Testis (tissue), 3 donors: Measurements from ENCODE around the gene SVOPL. TPM values are rescaled to one million over a fixed set of nuclear protein-coding genes. Genes with fewer than 3 reads are reported as not detected.

ENCODE experiments used
- DNase-seq: peaks from one replicate; pipeline ENCODE4 v3.0.0-alpha.2; 2019
- H3K27ac ChIP-seq, 2 donors: fragments of 200-600 bp; sonication (generic); one replicate each; pipeline ENCODE4 v1.5.1; 2019
- H3K27me3 ChIP-seq: fragments of 200-600 bp; sonication (generic); one replicate; pipeline ENCODE4 v1.5.1; 2019
- H3K36me3 ChIP-seq: fragments of 200-600 bp; sonication (generic); one replicate; pipeline ENCODE4 v1.5.1; 2017; ENCODE audit warnings: low read depth; ENCODE audit errors: missing control alignments
- H3K4me1 ChIP-seq: fragments of 200-600 bp; sonication (generic); one replicate; pipeline ENCODE4 v1.5.1; 2019
- H3K4me3 ChIP-seq, 2 donors: fragments of 200-600 bp; sonication (generic); one replicate each; pipeline ENCODE4 v1.5.1; 2017 to 2019
- H3K9me3 ChIP-seq: fragments of 200-600 bp; sonication (generic); one replicate; pipeline ENCODE4 v1.5.1; 2017
- CTCF ChIP-seq, 3 experiments: fragments of 450-650 bp in 2 of 3; fragments of 200-600 bp in 1 of 3; sonication (generic) in 1 of 3; IDR thresholded peaks; one replicate each; pipeline ENCODE4 v1.5.1; 2016 to 2019; ENCODE audit warnings: antibody characterized with exemption in 3 of 3, mild to moderate bottlenecking in 2 of 3, moderate library complexity in 1 of 3
- POLR2A ChIP-seq: fragments of 450-650 bp; IDR thresholded peaks from one replicate; pipeline ENCODE4 v1.6.1; 2017; ENCODE audit warnings: antibody characterized with exemption, mild to moderate bottlenecking, moderate library complexity
- WGBS, 2 donors: methylation state at CpG; one replicate each; pipeline ENCODE4 v1.1.5; 2018; 5-methylcytosine and 5-hydroxymethylcytosine counted together
- intact Hi-C: fragments of 100-400 bp; cut with DNase I; formaldehyde crosslinking; loops from one replicate; pipeline ENCODE4 v1.15.1; 2023; ENCODE audit warnings: low total_unique reads
- polyA plus RNA-seq: library from polyadenylated mRNA; stranded (reverse); fragments of 350-450 nt; fragmentation: Illumina TruSeq; extraction: RNeasy Lipid Tissue Mini Kit (QIAGEN cat#74804); gene quantifications from one replicate; pipeline ENCODE4 v1.2.3, GENCODE V29; 2014; ENCODE audit warnings: low read depth, low replicate concordance; ENCODE audit not compliant: insufficient read depth
- total RNA-seq, 2 donors: library from RNA; depleted of rRNA; stranded (reverse); fragments of >200 nt; gene quantifications; one replicate each; pipeline ENCODE4 v1.2.3, GENCODE V29; 2016

SVOPL gene
- total and polyA plus RNA-seq, 3 donors from 2014 or later: 1.1 to 4.0 (median 1.7) TPM

DNA sequence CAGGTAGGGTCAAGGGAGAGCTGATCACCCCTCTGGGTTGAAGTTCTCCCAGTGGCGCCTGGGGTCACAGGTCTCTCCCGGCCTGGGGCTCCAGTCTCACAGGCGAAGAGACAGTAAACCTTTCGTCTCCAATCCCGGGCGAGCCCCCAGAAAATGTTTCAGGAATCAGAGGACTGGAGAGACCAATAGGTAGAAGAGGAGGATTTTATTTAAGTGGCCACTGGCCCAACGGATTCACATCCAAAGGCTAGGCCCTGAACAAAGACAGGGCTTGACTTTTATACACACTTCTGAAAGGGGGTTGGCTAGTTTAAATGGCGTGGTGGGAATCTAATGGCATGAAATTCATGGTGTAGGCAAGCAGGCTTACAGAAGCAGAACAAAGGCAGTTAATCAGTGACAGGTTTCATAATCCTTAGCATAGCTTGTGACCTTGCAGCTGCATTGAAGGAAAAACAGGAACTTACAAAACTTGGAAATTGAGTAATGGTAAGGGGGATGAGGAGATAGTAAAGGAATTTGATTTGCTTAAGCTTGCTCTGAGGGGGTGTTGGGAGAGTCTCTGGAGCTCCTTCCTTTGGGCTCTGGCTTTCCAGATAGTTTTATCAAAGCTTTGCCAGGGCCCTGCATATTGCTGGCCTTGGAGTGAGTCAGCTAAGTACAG is 135.6 kb downstream of the SVOPL start:
- 92 to 93% methylated on average over 8 of the region's 8 CpGs for WGBS, 2 donors
- Histone ChIP-seq H3K36me3 (no peaks in the 10 kb centered on the region), H3K27me3 (no peaks in the 10 kb centered on the region), H3K9me3 (no peaks in the 10 kb centered on the region), H3K4me3 (no peak overlapping the region), H3K27ac (no peak overlapping the region), H3K4me1 (no peaks in the 10 kb centered on the region)
- DNase-seq: peak; percentile 30
- intact Hi-C loops: no loop called here
- TF ChIP-seq POLR2A (no peak), CTCF (IDR thresholded peaks at IDR 0.05) (no peak)

- 94 to 98% methylated on average over 8 of the region's 8 CpGs for WGBS, 2 donors
- H3K9me3 ChIP-seq: no peaks in the 10 kb centered on the region
- DNase-seq: no peak
- no peak overlapping the region for H3K27ac ChIP-seq
- TF ChIP-seq CTCF (IDR thresholded peaks at IDR 0.05) (no peak), POLR2A (no peak)
- intact Hi-C loops: no loop called here
- no peaks in the 10 kb centered on the region for H3K36me3 ChIP-seq
- no peaks in the 10 kb centered on the region for H3K4me1 ChIP-seq
- no peak overlapping the region for H3K4me3 ChIP-seq
- H3K27me3 ChIP-seq: no peaks in the 10 kb centered on the region
Observed at GRCh38 chr7:138565071-138565450, 136.1 kb downstream of the SVOPL start.

GRCh38 chr7:138564365-138564764 is 136.8 kb downstream of the SVOPL start:
- WGBS, 2 donors: 90 to 94% methylated on average over 5 of the region's 5 CpGs
- H3K4me3 ChIP-seq: no peak overlapping the region
- DNase-seq: no peak
- intact Hi-C loops: no loop called here
- no peaks in the 10 kb centered on the region for H3K36me3 ChIP-seq
- no peak overlapping the region for H3K27ac ChIP-seq
- no peaks in the 10 kb centered on the region for H3K9me3 ChIP-seq
- no peaks in the 10 kb centered on the region for H3K4me1 ChIP-seq
- TF ChIP-seq CTCF (IDR thresholded peaks at IDR 0.05) (no peak), POLR2A (no peak)
- no peaks in the 10 kb centered on the region for H3K27me3 ChIP-seq

DNA sequence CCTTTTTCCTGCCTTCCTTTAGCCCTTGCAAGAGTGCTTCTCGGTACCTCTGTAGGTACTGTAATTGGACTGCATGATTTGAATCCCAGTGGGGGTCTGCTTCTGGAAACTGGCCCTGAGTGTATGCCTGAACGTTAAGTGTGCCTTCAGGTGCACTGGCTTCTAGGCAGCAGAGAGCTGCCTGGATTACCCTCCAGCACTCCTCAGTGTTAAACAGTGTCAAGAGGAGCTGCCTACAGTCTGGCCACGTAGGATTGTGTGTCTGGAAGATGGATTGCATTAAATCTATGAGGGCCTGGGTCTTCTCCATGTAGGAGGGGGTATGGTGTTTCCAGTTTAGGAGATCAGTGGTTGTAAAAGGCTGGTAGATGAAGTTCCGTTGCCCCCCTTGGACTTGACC is 137.4 kb downstream of the SVOPL start:
- Histone ChIP-seq H3K4me1 (no peaks in the 10 kb centered on the region), H3K27me3 (no peaks in the 10 kb centered on the region), H3K27ac (no peak overlapping the region), H3K4me3 (no peak overlapping the region), H3K9me3 (no peaks in the 10 kb centered on the region), H3K36me3 (no peaks in the 10 kb centered on the region)
- intact Hi-C loops: no loop called here
- TF ChIP-seq POLR2A: no peak
- no peak for TF ChIP-seq CTCF (IDR thresholded peaks at IDR 0.05)
- DNase-seq: no peak
- WGBS, 2 donors: 71 to 90% methylated on average over 4 of the region's 4 CpGs

GRCh38 chr7:138559448-138559847 is 141.7 kb downstream of the SVOPL start:
- intact Hi-C loops: no loop called here
- no peak overlapping the region for H3K4me3 ChIP-seq
- H3K9me3 ChIP-seq: no peaks in the 10 kb centered on the region
- no peak for DNase-seq
- H3K36me3 ChIP-seq: no peaks in the 10 kb centered on the region
- TF ChIP-seq POLR2A (no peak), CTCF (IDR thresholded peaks at IDR 0.05) (no peak)
- no peak overlapping the region for H3K27ac ChIP-seq
- WGBS, 2 donors: 87 to 93% methylated on average over 4 to 5 of the region's 5 CpGs
- H3K4me1 ChIP-seq: no peaks in the 10 kb centered on the region
- no peaks in the 10 kb centered on the region for H3K27me3 ChIP-seq
